ENCODE data around the gene NAA10.

DNA sequence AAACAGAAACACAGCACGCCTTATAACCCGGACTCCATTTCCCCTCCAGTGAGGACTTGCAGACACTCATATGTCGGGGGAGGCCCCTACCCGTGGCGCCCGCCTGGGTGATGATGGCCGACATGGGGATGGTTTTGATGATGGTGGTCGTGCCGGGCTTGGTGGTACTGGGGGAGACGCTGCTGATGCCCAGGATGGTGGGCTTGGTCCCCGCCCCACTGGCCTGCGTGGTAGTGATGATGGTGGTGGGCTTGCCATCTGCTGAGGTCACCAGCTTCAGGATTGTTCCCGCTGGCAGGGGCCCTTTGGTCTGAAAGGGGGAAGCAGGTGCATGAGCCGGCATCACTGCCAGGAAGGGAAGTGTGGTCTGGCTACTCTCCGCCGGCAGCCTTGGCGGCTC lies 22.4 kb upstream of the NAA10 start:
- TF ChIP-seq POLR2AphosphoS5 (IDR thresholded peaks at IDR 0.05; ENCODE audit: low read depth, low read length), result no peak
- TF ChIP-seq, protein P1, sequence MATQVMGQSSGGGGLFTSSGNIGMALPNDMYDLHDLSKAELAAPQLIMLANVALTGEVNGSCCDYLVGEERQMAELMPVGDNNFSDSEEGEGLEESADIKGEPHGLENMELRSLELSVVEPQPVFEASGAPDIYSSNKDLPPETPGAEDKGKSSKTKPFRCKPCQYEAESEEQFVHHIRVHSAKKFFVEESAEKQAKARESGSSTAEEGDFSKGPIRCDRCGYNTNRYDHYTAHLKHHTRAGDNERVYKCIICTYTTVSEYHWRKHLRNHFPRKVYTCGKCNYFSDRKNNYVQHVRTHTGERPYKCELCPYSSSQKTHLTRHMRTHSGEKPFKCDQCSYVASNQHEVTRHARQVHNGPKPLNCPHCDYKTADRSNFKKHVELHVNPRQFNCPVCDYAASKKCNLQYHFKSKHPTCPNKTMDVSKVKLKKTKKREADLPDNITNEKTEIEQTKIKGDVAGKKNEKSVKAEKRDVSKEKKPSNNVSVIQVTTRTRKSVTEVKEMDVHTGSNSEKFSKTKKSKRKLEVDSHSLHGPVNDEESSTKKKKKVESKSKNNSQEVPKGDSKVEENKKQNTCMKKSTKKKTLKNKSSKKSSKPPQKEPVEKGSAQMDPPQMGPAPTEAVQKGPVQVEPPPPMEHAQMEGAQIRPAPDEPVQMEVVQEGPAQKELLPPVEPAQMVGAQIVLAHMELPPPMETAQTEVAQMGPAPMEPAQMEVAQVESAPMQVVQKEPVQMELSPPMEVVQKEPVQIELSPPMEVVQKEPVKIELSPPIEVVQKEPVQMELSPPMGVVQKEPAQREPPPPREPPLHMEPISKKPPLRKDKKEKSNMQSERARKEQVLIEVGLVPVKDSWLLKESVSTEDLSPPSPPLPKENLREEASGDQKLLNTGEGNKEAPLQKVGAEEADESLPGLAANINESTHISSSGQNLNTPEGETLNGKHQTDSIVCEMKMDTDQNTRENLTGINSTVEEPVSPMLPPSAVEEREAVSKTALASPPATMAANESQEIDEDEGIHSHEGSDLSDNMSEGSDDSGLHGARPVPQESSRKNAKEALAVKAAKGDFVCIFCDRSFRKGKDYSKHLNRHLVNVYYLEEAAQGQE (IDR thresholded peaks at IDR 0.05; ENCODE audit: insufficient read depth in 1 of 2, low read depth in 2 of 2, low read length in 2 of 2), result no peak
- no peak for TF ChIP-seq SIN3A (IDR thresholded peaks at IDR 0.05; ENCODE audit: borderline replicate concordance, insufficient read depth, low read length)
- no peak for TF ChIP-seq TAF1 (IDR thresholded peaks at IDR 0.05; ENCODE audit: borderline replicate concordance, insufficient read depth, low read length)

Data from PFSK-1 (cell line).